Heart right ventricle (tissue), 16 donors: Measurements from ENCODE around the gene CORIN. TPM values are rescaled to one million over a fixed set of nuclear protein-coding genes. Genes with fewer than 3 reads are reported as not detected.

Experiments used
- ATAC-seq, 8 donors: fragments of 200-7000 bp; cut with Tn5 transposase; one replicate each; pipeline ENCODE4 v1.9.1; 2020; ENCODE audit warnings: mild to moderate bottlenecking in 8 of 8, moderate library complexity in 8 of 8, moderate number of reproducible peaks in 1 of 8
- DNase-seq, 2 donors: peaks; one replicate each; pipeline ENCODE4 v3.0.0-alpha.2; 2020
- H3K27ac ChIP-seq, 10 donors: fragments of 200-600 bp; sonication (generic) in 2 of 10; one replicate each; pipeline versions ENCODE4 v1.5.0 to v1.8.0; 2020 to 2022; ENCODE audit warnings: mild to moderate bottlenecking in 3 of 10
- H3K27me3 ChIP-seq, 7 donors: fragments of 200-600 bp; one replicate each; pipeline ENCODE4 v1.8.0; 2021 to 2022; ENCODE audit warnings: mild to moderate bottlenecking in 2 of 7
- H3K36me3 ChIP-seq, 9 donors: fragments of 200-600 bp; sonication (generic) in 1 of 9; one replicate each; pipeline versions ENCODE4 v1.5.0 to v1.8.0; 2020 to 2022; ENCODE audit warnings: mild to moderate bottlenecking in 2 of 9
- H3K4me1 ChIP-seq, 9 donors: fragments of 200-600 bp; sonication (generic) in 1 of 9; one replicate each; pipeline versions ENCODE4 v1.5.0 to v1.8.0; 2020 to 2022; ENCODE audit warnings: mild to moderate bottlenecking in 4 of 9
- H3K4me3 ChIP-seq, 10 donors: fragments of 200-600 bp; sonication (generic) in 2 of 10; one replicate each; pipeline versions ENCODE4 v1.5.0 to v1.8.0; 2020 to 2022; ENCODE audit warnings: mild to moderate bottlenecking in 7 of 10, moderate library complexity in 2 of 10
- H3K9me3 ChIP-seq, 11 donors: fragments of 200-600 bp in 10 of 11; sonication (generic) in 2 of 11; one replicate each; pipeline versions ENCODE4 v1.5.0 to v1.8.0; 2013 to 2022; ENCODE audit warnings: mild to moderate bottlenecking in 2 of 11, control low read depth in 1 of 11, moderate library complexity in 1 of 11
- WGBS, 2 donors: extraction: QIAGEN DNeasy Blood & Tissue Kit; methylation state at CpG; one replicate each; pipeline ENCODE4 v1.1.7; 2013; ENCODE audit warnings: inconsistent platforms in 1 of 2; 5-methylcytosine and 5-hydroxymethylcytosine counted together
- intact Hi-C, 10 donors: fragments of 100-400 bp; cut with DNase I; formaldehyde crosslinking; loops; one replicate each; pipeline versions ENCODE4 v1.11.1 to v1.14.2; 2022
- polyA plus RNA-seq, 2 donors: library from polyadenylated mRNA; stranded (reverse); fragments of 200-250 nt; gene quantifications; one replicate each; pipeline ENCODE4 v1.2.3, GENCODE V29; 2013
- total RNA-seq, 10 donors: library from RNA; stranded (reverse); fragmentation: NEBNext Ultra II Directional in 3 of 10; extraction: Animal tissue kit (Norgen Biotek cat#: 25700) in 3 of 10; gene quantifications; one replicate each; pipeline versions ENCODE4 v1.2.1 to v1.2.4, GENCODE V29; 2021 to 2023
- TF ChIP-seq, protein P1 (sequence below), 9 donors: fragments of 200-600 bp; sonication (generic) in 2 of 9; IDR thresholded peaks; one replicate each; pipeline versions ENCODE4 v1.5.0 to v1.8.0; 2021 to 2022; ENCODE audit warnings: antibody characterized with exemption in 9 of 9, mild to moderate bottlenecking in 5 of 9, moderate library complexity in 1 of 9
- donor health status: Arrhythmogenic right ventricular cardiomyopathy.
- donor health status: ischemic (EF 13 %, LVEDD 7.1; RV severe dilation, severe dysfunction).
- donor health status: healthy with polysubstance abuse.
- donor health status: DM: no; HTN: yes; CAD: no.
- donor health status: DM: no; HTN: no; CAD: no.
- donor health status: ischemic (EF 25% LVEDD 6.9; RV normal size, moderate dysfunction).
- donor health status: ischemic (EF 25% LVEDD 5.7; RV mildly dilated, moderate dysfunction).
- donor health status: healthy.
- donor health status: DM: yes; HTN: yes; CAD: no.
- donor health status: Ischemic cardiomyopathy.
- donor health status: ischemic (EF 35%, LVEDD 5.7; RV mildly dilated, moderate dysfunction).
- donor health status: nonischemic (EF 11% LVEDD 7.7; RV severe dilation, severe dysfunction).
- donor health status: DM: yes; HTN: yes; CAD: no.
- donor health status: PGD.
- donor health status: ischemic (EF 29% LVEDD 5.4; RV normal size, mild dysfunction).
- donor health status: nonischemic (EF 23%, LVEDD 6.1; RV moderate dilation, normal function).

The CORIN gene
- total and polyA plus RNA-seq, 12 donors, result 8.4 to 159 (median 70.2) TPM

DNA sequence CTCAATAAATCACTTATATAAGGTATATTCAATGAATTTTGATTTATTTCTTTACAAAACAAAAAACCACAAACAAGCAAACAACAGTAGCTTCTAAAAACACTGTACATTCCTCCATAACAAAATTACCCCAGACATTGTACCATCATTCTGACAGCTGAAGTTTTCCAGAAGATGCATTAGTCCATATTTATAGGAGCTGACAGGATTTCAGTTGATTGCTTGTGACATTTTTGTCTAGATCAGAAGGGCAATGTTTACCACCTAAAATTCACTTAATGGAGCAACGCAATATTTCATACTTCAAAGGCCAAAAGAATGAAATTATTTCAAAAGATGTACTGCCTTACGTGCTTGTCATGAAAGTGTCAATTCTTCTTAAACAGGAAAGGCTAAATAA is 185.8 kb downstream of the CORIN start:
- DNase-seq (no peak), ATAC-seq (no peak)
- peaks cover 0 to 7% (median 0%) of the 10 kb centered on the region in 9 donors for H3K4me1 ChIP-seq
- H3K4me3 ChIP-seq, result no peak overlapping the region
- intact Hi-C loops, result no loop called here
- no peaks in the 10 kb centered on the region for H3K27me3 ChIP-seq
- TF ChIP-seq, protein P1, sequence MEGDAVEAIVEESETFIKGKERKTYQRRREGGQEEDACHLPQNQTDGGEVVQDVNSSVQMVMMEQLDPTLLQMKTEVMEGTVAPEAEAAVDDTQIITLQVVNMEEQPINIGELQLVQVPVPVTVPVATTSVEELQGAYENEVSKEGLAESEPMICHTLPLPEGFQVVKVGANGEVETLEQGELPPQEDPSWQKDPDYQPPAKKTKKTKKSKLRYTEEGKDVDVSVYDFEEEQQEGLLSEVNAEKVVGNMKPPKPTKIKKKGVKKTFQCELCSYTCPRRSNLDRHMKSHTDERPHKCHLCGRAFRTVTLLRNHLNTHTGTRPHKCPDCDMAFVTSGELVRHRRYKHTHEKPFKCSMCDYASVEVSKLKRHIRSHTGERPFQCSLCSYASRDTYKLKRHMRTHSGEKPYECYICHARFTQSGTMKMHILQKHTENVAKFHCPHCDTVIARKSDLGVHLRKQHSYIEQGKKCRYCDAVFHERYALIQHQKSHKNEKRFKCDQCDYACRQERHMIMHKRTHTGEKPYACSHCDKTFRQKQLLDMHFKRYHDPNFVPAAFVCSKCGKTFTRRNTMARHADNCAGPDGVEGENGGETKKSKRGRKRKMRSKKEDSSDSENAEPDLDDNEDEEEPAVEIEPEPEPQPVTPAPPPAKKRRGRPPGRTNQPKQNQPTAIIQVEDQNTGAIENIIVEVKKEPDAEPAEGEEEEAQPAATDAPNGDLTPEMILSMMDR (IDR thresholded peaks at IDR 0.05), result no peak
- WGBS, 2 donors, result 89 to 94% methylated on average over 2 of the region's 2 CpGs
- H3K27ac ChIP-seq, result no peak overlapping the region
- no peaks in the 10 kb centered on the region for H3K36me3 ChIP-seq
- no peaks in the 10 kb centered on the region for H3K9me3 ChIP-seq

DNA sequence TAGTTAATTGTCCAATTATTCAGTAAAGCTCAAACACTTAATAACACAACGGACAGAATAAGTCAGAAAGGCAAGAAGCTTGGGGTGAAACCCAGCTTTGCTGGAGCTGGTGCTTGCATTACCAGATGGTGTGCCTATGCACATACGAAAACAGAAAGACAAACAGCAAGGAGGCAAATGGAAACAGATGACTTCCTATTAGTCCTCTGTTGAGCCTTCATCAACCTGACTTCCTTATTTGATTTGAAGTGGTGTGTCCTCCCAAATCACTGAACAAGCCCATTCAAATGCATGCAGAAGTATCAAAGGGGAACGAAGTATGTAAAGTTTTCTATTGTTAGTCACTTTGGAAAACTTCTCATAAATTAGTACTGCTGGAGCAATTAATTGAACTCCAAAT is 186.6 kb downstream of the CORIN start:
- no peaks in the 10 kb centered on the region for H3K36me3 ChIP-seq
- WGBS, 2 donors, result 54 to 60% methylated on average over 3 of the region's 3 CpGs

DNA sequence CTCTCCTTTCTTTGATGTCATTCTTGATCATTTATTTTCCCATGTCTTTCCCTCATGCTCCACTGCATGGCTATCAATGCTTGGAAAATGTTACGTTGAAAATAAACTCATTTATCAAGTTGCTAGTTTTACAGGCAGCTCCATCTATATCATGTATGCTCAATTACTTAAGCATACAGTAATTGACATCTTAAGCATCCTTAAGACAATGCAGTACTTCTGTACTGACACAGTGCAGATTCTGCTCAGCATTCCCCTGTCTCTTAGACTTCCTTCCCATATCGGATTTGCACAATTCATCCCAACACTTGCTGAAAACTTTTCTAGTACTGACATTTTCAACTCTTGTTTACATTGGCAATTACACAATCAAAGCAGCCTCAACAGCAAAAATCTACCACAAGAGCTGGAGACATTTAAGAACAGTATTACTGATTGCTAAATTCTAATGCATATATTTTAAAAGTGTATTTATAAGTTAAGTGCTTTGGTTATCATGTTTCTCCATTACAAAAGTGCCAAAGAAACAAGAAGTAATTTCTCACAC is 187.2 kb downstream of the CORIN start:
- intact Hi-C loops, result no loop called here
- no peak for DNase-seq
- H3K27ac ChIP-seq, result no peak overlapping the region
- H3K27me3 ChIP-seq, result no peaks in the 10 kb centered on the region
- peaks cover 0 to 14% (median 0%) of the 10 kb centered on the region in 9 donors for H3K4me1 ChIP-seq
- 37 to 39% methylated on average over 2 of the region's 2 CpGs for WGBS, 2 donors
- H3K36me3 ChIP-seq, result no peaks in the 10 kb centered on the region
- no peak overlapping the region for H3K4me3 ChIP-seq
- H3K9me3 ChIP-seq, result no peaks in the 10 kb centered on the region
- peak in 2 of 8 donors; percentile 25 to 30 for ATAC-seq
- TF ChIP-seq, protein P1 (IDR thresholded peaks at IDR 0.05), result no peak

More for the DNA sequence above, 186.6 kb downstream of the CORIN start:
- H3K4me1 ChIP-seq, result peaks cover 0 to 12% (median 0%) of the 10 kb centered on the region in 9 donors
- H3K27ac ChIP-seq, result no peak overlapping the region
- no peaks in the 10 kb centered on the region for H3K27me3 ChIP-seq
- TF ChIP-seq, protein P1 (IDR thresholded peaks at IDR 0.05), result no peak
- intact Hi-C loops, result no loop called here
- H3K4me3 ChIP-seq, result no peak overlapping the region
- DNase-seq (no peak), ATAC-seq (no peak)
- H3K9me3 ChIP-seq, result no peaks in the 10 kb centered on the region

DNA sequence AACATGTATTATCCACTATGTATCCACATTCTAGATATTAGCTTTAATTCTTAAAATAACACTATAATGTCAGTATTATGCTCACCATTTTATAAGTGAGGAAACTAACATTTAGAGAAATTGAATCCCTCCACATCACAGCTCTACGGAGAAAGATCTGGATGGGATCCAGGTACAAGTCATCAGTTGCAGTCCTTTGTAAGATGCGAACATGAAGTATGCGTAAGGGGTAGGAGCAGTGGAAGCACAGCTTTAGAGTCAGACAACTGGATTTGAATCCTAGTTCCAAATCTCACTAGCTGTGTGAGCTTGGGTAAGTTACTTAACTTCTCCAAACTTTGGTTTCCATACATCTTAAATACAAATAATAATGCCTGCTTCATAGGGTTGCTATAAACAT is 190.3 kb downstream of the CORIN start:
- H3K9me3 ChIP-seq, result no peaks in the 10 kb centered on the region
- no peak for DNase-seq
- intact Hi-C loops, result no loop called here
- peaks cover 0 to 19% (median 0%) of the 10 kb centered on the region in 9 donors for H3K4me1 ChIP-seq
- H3K4me3 ChIP-seq, result no peak overlapping the region
- 29 to 45% methylated on average over 3 of the region's 3 CpGs for WGBS, 2 donors
- no peaks in the 10 kb centered on the region for H3K27me3 ChIP-seq
- H3K36me3 ChIP-seq, result no peaks in the 10 kb centered on the region
- peak in 3 of 8 donors; percentile 45 to 71 (median 50) for ATAC-seq
- peak overlapping the region in 1 of 10 donors; percentile 11 for H3K27ac ChIP-seq
- TF ChIP-seq, protein P1 (IDR thresholded peaks at IDR 0.05), result no peak
